Measurements from ENCODE around the gene AMZ1. TPM values are rescaled to one million over a fixed set of nuclear protein-coding genes. Genes with fewer than 3 reads are reported as not detected.

Gene AMZ1
- total RNA-seq, 1 experiment from 2014 or later, result 0.74 TPM

GRCh38 chr7:2753148-2753547 is 65.1 kb downstream of the AMZ1 start:
- no peak for TF ChIP-seq CTCF (conservative IDR thresholded peaks at IDR 0.05)
- H2AK5ac ChIP-seq (ENCODE audit: insufficient read length, low read length), result no peak overlapping the region

More at GRCh38 chr7:2753148-2753547, 65.1 kb downstream of the AMZ1 start:
- Histone ChIP-seq H3K27me3 (ENCODE audit: insufficient read depth, low read length) (no peaks in the 10 kb centered on the region), H2AFZ (ENCODE audit: low read length) (no peak overlapping the region), H2BK20ac (ENCODE audit: low read depth, low read length, poor library complexity, severe bottlenecking) (no peak overlapping the region), H2BK120ac (ENCODE audit: low read depth, low read length, poor library complexity, severe bottlenecking) (no peak overlapping the region), H3K4me1 (ENCODE audit: insufficient read depth, low read length) (0 out of 2 replicates have a peak, but pooled peaks cover 1% of the 10 kb centered on the region), H3K23ac (ENCODE audit: insufficient read length, low read depth, low read length) (no peak overlapping the region), H4K5ac (ENCODE audit: insufficient read length, low read depth, low read length) (no peak overlapping the region), H3K18ac (ENCODE audit: insufficient read length, low read depth, low read length) (no peak overlapping the region), H3K4me2 (ENCODE audit: insufficient read depth, insufficient read length, low read length) (no peak overlapping the region), H3K23me2 (ENCODE audit: insufficient read length, low read depth, low read length, poor library complexity, severe bottlenecking) (no peaks in the 10 kb centered on the region), H3K9me3 (ENCODE audit: control insufficient read depth, low read depth, low read length) (no peaks in the 10 kb centered on the region), H3K14ac (ENCODE audit: insufficient read depth, low read length) (no peak overlapping the region), H3K56ac (ENCODE audit: insufficient read length, low read depth, low read length) (no peak overlapping the region), H2BK15ac (ENCODE audit: low read depth, low read length) (no peak overlapping the region), H4K91ac (ENCODE audit: insufficient read length, low read depth, low read length) (no peak overlapping the region), H2BK12ac (ENCODE audit: insufficient read length, low read depth, low read length) (no peak overlapping the region), H3K4ac (ENCODE audit: low read depth, low read length) (no peak overlapping the region), H2BK5ac (ENCODE audit: insufficient read length, low read length) (no peak overlapping the region), H4K8ac (replicated peaks; ENCODE audit: insufficient read length, low read depth, low read length) (no peak overlapping the region), H3K27ac (ENCODE audit: insufficient read length, low read depth, low read length) (no peak overlapping the region), H4K20me1 (ENCODE audit: control insufficient read depth, insufficient read depth, insufficient read length) (peaks cover 2% of the 10 kb centered on the region), H3T11ph (ENCODE audit: low read length) (no peak overlapping the region), H3K9ac (ENCODE audit: extremely low read depth, insufficient read length, low read length) (no peak overlapping the region), H3K79me1 (ENCODE audit: insufficient read depth, low read depth, low read length, poor library complexity, severe bottlenecking) (peaks cover under 1% of the 10 kb centered on the region), H3K79me2 (ENCODE audit: insufficient read depth, low read length) (peaks cover 20% of the 10 kb centered on the region; the same call in 1 of the 2 replicates)
- Mint-ChIP-seq H3K27ac (no peak overlapping the region), H3K4me1 (peaks cover 21 to 25% of the 10 kb centered on the region in 2 experiments), H3K9me3 (peaks cover under 1 to 8% of the 10 kb centered on the region in 2 experiments; a peak in 3 of 5 replicates), H3K36me3 (ENCODE audit: insufficient read depth in 1 of 3, low read depth in 3 of 3) (peaks cover 19 to 37% (median 33%) of the 10 kb centered on the region in 3 experiments), H3K4me3 (no peak overlapping the region), H3K27me3 (ENCODE audit: low read depth) (no peaks in the 10 kb centered on the region)
- no CpG with 5 or more reads among the region's 3 CpGs for WGBS (ENCODE audit: extremely low coverage, insufficient read length, low lambda C conversion rate)
- DNase-seq, result no peak

Measured in H9 (cell line).